K562 (cell line): ENCODE data around the gene NEUROD2. TPM values are rescaled to one million over a fixed set of nuclear protein-coding genes. Genes with fewer than 3 reads are reported as not detected.

Experiments
- NCOA6 ChIP-seq: fragments of 450-650 bp; IDR thresholded peaks from 2 replicates; pipeline ENCODE4 v1.6.1; 2017; ENCODE audit warnings: mild to moderate bottlenecking
- NFE2L1 ChIP-seq: fragments of 450-650 bp; IDR thresholded peaks from 2 replicates; pipeline ENCODE4 v1.6.1; 2016; ENCODE audit warnings: missing genetic modification characterization, low read depth, mild to moderate bottlenecking, missing compliant biosample characterization, moderate library complexity, borderline replicate concordance
- RAD51 ChIP-seq: fragments of 450-650 bp; IDR thresholded peaks from 2 replicates; pipeline ENCODE4 v1.7.1; 2016; ENCODE audit warnings: low read depth, mild to moderate bottlenecking, borderline replicate concordance
- RBM14 ChIP-seq: fragments of 200-400 bp; formaldehyde crosslinking; IDR thresholded peaks from 2 replicates; pipeline ENCODE4 v1.6.1; 2018; ENCODE audit warnings: low read depth, mild to moderate bottlenecking, low read length, moderate library complexity, borderline replicate concordance; ENCODE audit not compliant: insufficient read depth
- SRSF7 ChIP-seq: fragments of 200-400 bp; formaldehyde crosslinking; optimal IDR thresholded peaks from 2 replicates; pipeline ENCODE3; 2017; ENCODE audit warnings: mild to moderate bottlenecking, low read depth, low read length
- SUPT5H ChIP-seq: fragments of 450-650 bp; IDR thresholded peaks from 2 replicates; pipeline ENCODE4 v1.6.1; 2016
- TOE1 ChIP-seq, 2 experiments: fragments of 450-650 bp in 1 of 2; sonication (generic) in 1 of 2; formaldehyde crosslinking in 1 of 2; IDR thresholded peaks; 2 replicates each; pipeline versions ENCODE4 v1.7.1 to v1.8.0; 2016 to 2022; ENCODE audit warnings: borderline replicate concordance in 2 of 2, mild to moderate bottlenecking in 2 of 2, antibody characterized with exemption in 1 of 2, inconsistent platforms in 1 of 2, low read depth in 1 of 2, missing genetic modification reagents in 1 of 2, moderate library complexity in 1 of 2
- U2AF1 ChIP-seq: fragments of 200-400 bp; formaldehyde crosslinking; optimal IDR thresholded peaks from 2 replicates; pipeline ENCODE3; 2017; ENCODE audit warnings: mild to moderate bottlenecking, low read depth, low read length, moderate library complexity
- ZNF165 ChIP-seq: fragments of 250-450 bp; sonication (Bioruptor Pico); IDR thresholded peaks from 2 replicates; pipeline ENCODE4 v1.4.0; 2020; ENCODE audit warnings: borderline replicate concordance
- ZNF197 ChIP-seq: fragments of 200-800 bp; sonication (Bioruptor generic); IDR thresholded peaks from 2 replicates; pipeline ENCODE4 v1.6.1; 2016; ENCODE audit warnings: low read depth, missing genetic modification characterization, missing compliant biosample characterization
- ZNF3 ChIP-seq: fragments of 250-450 bp; sonication (Bioruptor Pico); IDR thresholded peaks from 2 replicates; pipeline ENCODE4 v1.5.0; 2021; ENCODE audit warnings: mild to moderate bottlenecking, moderate library complexity
- ZNF354B ChIP-seq: fragments of 250-450 bp; sonication (Bioruptor Pico); IDR thresholded peaks from 2 replicates; pipeline ENCODE4 v1.4.0; 2020
- ZNF586 ChIP-seq: fragments of 450-650 bp; formaldehyde crosslinking; conservative IDR thresholded peaks from 2 replicates; pipeline ENCODE4 v1.4.0; 2020; ENCODE audit warnings: mild to moderate bottlenecking, moderate library complexity
- ZNF699 ChIP-seq: fragments of 250-450 bp; sonication (Bioruptor Pico); IDR thresholded peaks from 2 replicates; pipeline ENCODE4 v1.8.0; 2021; ENCODE audit warnings: mild to moderate bottlenecking, moderate library complexity; ENCODE audit not compliant: insufficient replicate concordance
- ZNF707 ChIP-seq: fragments of 250-450 bp; sonication (Bioruptor Pico); conservative IDR thresholded peaks from 2 replicates; pipeline ENCODE4 v1.8.0; 2022; ENCODE audit warnings: inconsistent platforms, mild to moderate bottlenecking, moderate library complexity
- polyA plus RNA-seq, 8 experiments: library from polyadenylated mRNA; depleted of rRNA in 4 of 8; stranded (reverse) in 5 of 8; unstranded in 3 of 8; fragments of >200 nt; fragmentation: Nextera tagmentation in 2 of 8; fragmentation: Illumina TruSeq in 1 of 8; extraction: Ambion mirVana in 2 of 8; extraction: Trizol in 1 of 8; gene quantifications; 2 replicates each; pipeline versions ENCODE4 v1.2.1 to v1.2.3, GENCODE V29; 2011 to 2014; ENCODE audit warnings: inconsistent platforms in 1 of 8, missing spikeins in 1 of 8
- total RNA-seq, 7 experiments: library from RNA; depleted of rRNA in 6 of 7; stranded (reverse); fragments of >200 nt in 6 of 7; fragmentation: Illumina TruSeq in 2 of 7; extraction: Trizol in 2 of 7; gene quantifications; 2 replicates each; pipeline versions ENCODE4 v1.2.1 to v1.2.3, GENCODE V29; 2011 to 2021; ENCODE audit warnings: low replicate concordance in 1 of 7
- TF ChIP-seq, protein P1 (sequence below): fragments of 450-650 bp; IDR thresholded peaks from 2 replicates; pipeline ENCODE4 v1.6.1; 2016; ENCODE audit warnings: borderline replicate concordance
- TF ChIP-seq, protein P2 (sequence below): fragments of 250-450 bp; sonication (Bioruptor Pico); IDR thresholded peaks from 2 replicates; pipeline ENCODE4 v1.5.0; 2021; ENCODE audit warnings: mild to moderate bottlenecking, moderate library complexity
- TF ChIP-seq, protein P3 (sequence below): fragments of 250-450 bp; sonication (Bioruptor Pico); IDR thresholded peaks from 2 replicates; pipeline ENCODE4 v1.4.0; 2020; ENCODE audit warnings: mild to moderate bottlenecking, moderate library complexity, borderline replicate concordance
- TF ChIP-seq, protein P4 (sequence below), 2 experiments: fragments of 450-650 bp in 1 of 2; sonication (generic) in 1 of 2; formaldehyde crosslinking; conservative IDR thresholded peaks; 2 replicates each; pipeline versions ENCODE4 v1.4.0 to v1.8.1; 2020 to 2022; ENCODE audit warnings: mild to moderate bottlenecking in 1 of 2, missing genetic modification reagents in 1 of 2

NEUROD2 gene
- total and polyA plus RNA-seq, 9 of the 15 experiments (the other 6 are each of a cell fraction or from before 2014, with no cell fraction given) = not detected

DNA sequence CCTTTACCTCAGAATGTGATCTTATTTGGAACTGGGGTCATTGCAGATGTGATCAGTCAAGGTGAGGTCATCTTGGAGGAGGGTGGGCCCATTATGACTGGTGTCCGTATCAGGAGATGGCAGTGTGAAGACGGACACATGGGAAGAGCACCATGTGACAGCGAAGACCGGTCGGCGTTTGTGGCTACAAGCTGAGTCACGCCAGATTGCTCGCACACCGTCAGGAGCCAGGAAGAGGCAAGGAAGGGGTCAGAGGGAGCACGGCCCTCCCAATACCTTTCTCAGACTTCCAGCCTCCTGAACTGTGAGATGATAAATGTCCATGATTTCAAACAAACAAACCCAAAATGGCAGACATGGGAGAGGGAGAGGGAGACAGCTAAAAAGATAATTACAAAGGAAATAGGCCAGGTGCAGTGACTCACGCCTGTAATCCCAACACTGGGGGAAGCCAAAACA, 42.4 kb upstream of the NEUROD2 start (continued):
- TF ChIP-seq, protein P1, sequence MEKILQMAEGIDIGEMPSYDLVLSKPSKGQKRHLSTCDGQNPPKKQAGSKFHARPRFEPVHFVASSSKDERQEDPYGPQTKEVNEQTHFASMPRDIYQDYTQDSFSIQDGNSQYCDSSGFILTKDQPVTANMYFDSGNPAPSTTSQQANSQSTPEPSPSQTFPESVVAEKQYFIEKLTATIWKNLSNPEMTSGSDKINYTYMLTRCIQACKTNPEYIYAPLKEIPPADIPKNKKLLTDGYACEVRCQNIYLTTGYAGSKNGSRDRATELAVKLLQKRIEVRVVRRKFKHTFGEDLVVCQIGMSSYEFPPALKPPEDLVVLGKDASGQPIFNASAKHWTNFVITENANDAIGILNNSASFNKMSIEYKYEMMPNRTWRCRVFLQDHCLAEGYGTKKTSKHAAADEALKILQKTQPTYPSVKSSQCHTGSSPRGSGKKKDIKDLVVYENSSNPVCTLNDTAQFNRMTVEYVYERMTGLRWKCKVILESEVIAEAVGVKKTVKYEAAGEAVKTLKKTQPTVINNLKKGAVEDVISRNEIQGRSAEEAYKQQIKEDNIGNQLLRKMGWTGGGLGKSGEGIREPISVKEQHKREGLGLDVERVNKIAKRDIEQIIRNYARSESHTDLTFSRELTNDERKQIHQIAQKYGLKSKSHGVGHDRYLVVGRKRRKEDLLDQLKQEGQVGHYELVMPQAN = peak; percentile 74; the same call in 1 of the 2 replicates
- TF ChIP-seq ZNF354B = no peak
- TF ChIP-seq TOE1 (IDR thresholded peaks at IDR 0.05; ENCODE audit: borderline replicate concordance) = peak; percentile 84; the same call in 1 of the 2 replicates
- no peak for TF ChIP-seq TOE1 (CRISPR knock-in tag; IDR thresholded peaks at IDR 0.05; ENCODE audit: borderline replicate concordance, low read depth)
- no peak for TF ChIP-seq ZNF586 (CRISPR knock-in tag)
- TF ChIP-seq, protein P2, sequence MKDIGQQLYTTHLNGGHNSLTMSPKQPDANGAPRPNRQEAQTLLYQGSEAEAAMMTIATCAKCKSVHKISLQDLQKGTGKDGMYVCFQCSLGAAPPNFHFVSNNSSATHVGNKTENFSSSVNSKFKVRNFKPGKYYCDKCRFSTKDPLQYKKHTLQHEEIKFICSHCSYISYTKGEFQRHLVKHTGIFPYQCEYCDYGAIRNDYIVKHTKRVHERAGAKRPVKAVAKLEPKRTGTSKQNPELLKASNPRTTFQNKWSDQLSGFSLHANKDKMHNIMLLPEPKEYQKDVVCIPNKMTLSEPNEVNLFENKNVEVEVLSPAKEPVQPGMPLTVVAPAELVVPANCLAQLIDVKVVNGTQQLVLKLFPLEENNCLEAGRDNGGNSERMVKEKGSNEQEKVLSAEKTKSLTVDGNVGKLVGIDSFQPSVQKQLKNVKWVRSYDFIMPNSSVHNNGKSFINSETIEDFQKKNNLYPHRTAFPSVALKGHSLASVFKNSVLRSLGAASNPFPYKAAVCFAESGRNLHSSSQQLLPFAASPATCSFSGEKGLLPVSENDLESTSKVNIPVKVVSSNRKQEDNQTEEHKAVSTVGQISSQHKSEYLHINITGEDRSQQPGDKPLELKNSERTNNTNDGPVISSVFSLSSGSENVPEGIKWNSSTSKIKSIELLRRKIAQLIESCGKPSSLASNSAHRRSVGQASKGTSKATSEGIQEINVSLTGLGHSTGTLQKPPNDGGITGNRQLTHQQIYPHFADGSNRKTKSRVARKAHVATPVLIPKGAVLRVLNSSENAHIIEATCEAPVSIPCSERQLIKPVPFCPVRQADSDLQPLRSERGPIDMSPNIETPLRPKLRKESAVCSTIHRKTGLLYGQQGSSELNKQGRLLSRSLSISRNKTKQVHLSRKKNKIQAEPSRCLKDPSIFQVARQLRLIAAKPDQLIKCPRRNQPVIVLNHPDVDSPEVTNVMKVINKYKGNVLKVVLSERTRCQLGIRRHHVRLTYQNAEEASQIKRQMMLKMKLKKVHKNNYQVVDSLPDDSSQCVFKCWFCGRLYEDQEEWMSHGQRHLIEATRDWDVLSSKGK = no peak
- no peak for TF ChIP-seq ZNF707 (CRISPR knock-in tag)
- no peak for TF ChIP-seq ZNF165 (CRISPR knock-in tag)
- TF ChIP-seq ZNF197 (CRISPR knock-in tag) = peak; percentile 45; the same call in 1 of the 2 replicates
- peak; percentile 60; the same call in 1 of the 2 replicates for TF ChIP-seq SUPT5H
- TF ChIP-seq, protein P3, sequence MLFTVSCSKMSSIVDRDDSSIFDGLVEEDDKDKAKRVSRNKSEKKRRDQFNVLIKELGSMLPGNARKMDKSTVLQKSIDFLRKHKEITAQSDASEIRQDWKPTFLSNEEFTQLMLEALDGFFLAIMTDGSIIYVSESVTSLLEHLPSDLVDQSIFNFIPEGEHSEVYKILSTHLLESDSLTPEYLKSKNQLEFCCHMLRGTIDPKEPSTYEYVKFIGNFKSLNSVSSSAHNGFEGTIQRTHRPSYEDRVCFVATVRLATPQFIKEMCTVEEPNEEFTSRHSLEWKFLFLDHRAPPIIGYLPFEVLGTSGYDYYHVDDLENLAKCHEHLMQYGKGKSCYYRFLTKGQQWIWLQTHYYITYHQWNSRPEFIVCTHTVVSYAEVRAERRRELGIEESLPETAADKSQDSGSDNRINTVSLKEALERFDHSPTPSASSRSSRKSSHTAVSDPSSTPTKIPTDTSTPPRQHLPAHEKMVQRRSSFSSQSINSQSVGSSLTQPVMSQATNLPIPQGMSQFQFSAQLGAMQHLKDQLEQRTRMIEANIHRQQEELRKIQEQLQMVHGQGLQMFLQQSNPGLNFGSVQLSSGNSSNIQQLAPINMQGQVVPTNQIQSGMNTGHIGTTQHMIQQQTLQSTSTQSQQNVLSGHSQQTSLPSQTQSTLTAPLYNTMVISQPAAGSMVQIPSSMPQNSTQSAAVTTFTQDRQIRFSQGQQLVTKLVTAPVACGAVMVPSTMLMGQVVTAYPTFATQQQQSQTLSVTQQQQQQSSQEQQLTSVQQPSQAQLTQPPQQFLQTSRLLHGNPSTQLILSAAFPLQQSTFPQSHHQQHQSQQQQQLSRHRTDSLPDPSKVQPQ = no peak
- no peak for TF ChIP-seq NCOA6
- peak; percentile 52; the same call in 1 of the 2 replicates for TF ChIP-seq NFE2L1 (tag)
- TF ChIP-seq SRSF7 = no peak
- TF ChIP-seq U2AF1 = no peak
- TF ChIP-seq, protein P4, sequence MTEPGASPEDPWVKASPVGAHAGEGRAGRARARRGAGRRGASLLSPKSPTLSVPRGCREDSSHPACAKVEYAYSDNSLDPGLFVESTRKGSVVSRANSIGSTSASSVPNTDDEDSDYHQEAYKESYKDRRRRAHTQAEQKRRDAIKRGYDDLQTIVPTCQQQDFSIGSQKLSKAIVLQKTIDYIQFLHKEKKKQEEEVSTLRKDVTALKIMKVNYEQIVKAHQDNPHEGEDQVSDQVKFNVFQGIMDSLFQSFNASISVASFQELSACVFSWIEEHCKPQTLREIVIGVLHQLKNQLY (CRISPR knock-in tag; conservative IDR thresholded peaks at IDR 0.05) = no peak
- no peak for TF ChIP-seq ZNF699 (CRISPR knock-in tag)
- peak; percentile 93 for TF ChIP-seq RAD51
- TF ChIP-seq RBM14 = no peak
- TF ChIP-seq ZNF3 (CRISPR knock-in tag) = no peak
